Measurements from ENCODE around the gene IRX1.

IRX1 gene

GRCh38 chr5:3607541-3608181 is 12.0 kb downstream of the IRX1 start:
- no peaks in the 10 kb centered on the region for H3K4me1 ChIP-seq (ENCODE audit: low read depth, poor library complexity, severe bottlenecking)

GRCh38 chr5:3609120-3609681 is 13.6 kb downstream of the IRX1 start:
- Histone ChIP-seq H3K27me3 (ENCODE audit: insufficient read depth, low read depth) (no peaks in the 10 kb centered on the region), H3K4me3 (IDR thresholded peaks at IDR 0.05; ENCODE audit: insufficient read depth, low read depth, low read length) (no peak overlapping the region), H3K4me2 (no peak overlapping the region), H4K20me1 (ENCODE audit: insufficient read depth) (no peaks in the 10 kb centered on the region), H3K36me3 (ENCODE audit: insufficient read depth) (no peaks in the 10 kb centered on the region), H2AFZ (ENCODE audit: low read depth) (no peak overlapping the region), H3K4me1 (ENCODE audit: low read depth, poor library complexity, severe bottlenecking) (no peaks in the 10 kb centered on the region), H3K9ac (no peak overlapping the region), H3K27ac (no peak overlapping the region), H3K79me2 (ENCODE audit: insufficient read depth, low read depth) (no peaks in the 10 kb centered on the region)
- TF ChIP-seq CTCF (conservative IDR thresholded peaks at IDR 0.05; ENCODE audit: low read depth, low read length) = no peak

More at GRCh38 chr5:3607541-3608181, 12.0 kb downstream of the IRX1 start:
- Histone ChIP-seq H3K27ac (no peak overlapping the region), H2AFZ (ENCODE audit: low read depth) (no peak overlapping the region), H3K79me2 (ENCODE audit: insufficient read depth, low read depth) (no peaks in the 10 kb centered on the region), H3K36me3 (ENCODE audit: insufficient read depth) (no peaks in the 10 kb centered on the region), H3K4me2 (no peak overlapping the region), H3K9ac (no peak overlapping the region), H4K20me1 (ENCODE audit: insufficient read depth) (no peaks in the 10 kb centered on the region), H3K27me3 (ENCODE audit: insufficient read depth, low read depth) (no peaks in the 10 kb centered on the region), H3K4me3 (IDR thresholded peaks at IDR 0.05; ENCODE audit: insufficient read depth, low read depth, low read length) (no peak overlapping the region)
- TF ChIP-seq CTCF (conservative IDR thresholded peaks at IDR 0.05; ENCODE audit: low read depth, low read length) = no peak

DNA sequence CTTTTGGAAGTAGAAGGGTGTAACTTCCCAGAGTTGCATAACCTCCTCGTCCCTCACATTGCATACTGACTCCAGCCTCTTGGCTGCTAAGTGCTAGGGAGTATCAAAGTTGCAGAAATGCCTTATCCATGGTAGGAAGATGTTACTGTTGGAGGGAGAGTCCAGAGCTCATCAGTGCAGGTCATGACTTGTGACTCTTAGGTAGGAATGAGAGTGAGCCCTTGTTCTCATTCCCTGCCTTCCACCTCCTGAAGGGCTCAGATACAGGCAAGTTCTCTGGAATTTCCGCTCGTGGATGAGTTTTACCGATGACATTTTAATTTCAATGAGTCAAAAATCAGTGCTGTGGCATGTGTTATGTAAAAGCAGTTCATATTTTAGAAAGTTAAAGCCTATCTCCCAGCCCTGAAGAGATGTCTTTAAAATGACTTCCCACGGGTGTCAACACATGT is 17.0 kb downstream of the IRX1 start:
- no peak overlapping the region for H3K4me2 ChIP-seq
- no peak for TF ChIP-seq CTCF (conservative IDR thresholded peaks at IDR 0.05; ENCODE audit: low read depth, low read length)
- no peaks in the 10 kb centered on the region for H3K4me1 ChIP-seq (ENCODE audit: low read depth, poor library complexity, severe bottlenecking)
- no peak overlapping the region for H3K9ac ChIP-seq
- H2AFZ ChIP-seq (ENCODE audit: low read depth) = no peak overlapping the region
- H3K4me3 ChIP-seq (IDR thresholded peaks at IDR 0.05; ENCODE audit: insufficient read depth, low read depth, low read length) = no peak overlapping the region
- H3K79me2 ChIP-seq (ENCODE audit: insufficient read depth, low read depth) = no peaks in the 10 kb centered on the region
- no peaks in the 10 kb centered on the region for H4K20me1 ChIP-seq (ENCODE audit: insufficient read depth)
- H3K36me3 ChIP-seq (ENCODE audit: insufficient read depth) = no peaks in the 10 kb centered on the region
- H3K27me3 ChIP-seq (ENCODE audit: insufficient read depth, low read depth) = no peaks in the 10 kb centered on the region
- H3K27ac ChIP-seq = no peak overlapping the region

GRCh38 chr5:3613726-3614125 is 18.1 kb downstream of the IRX1 start:
- no peaks in the 10 kb centered on the region for H3K4me1 ChIP-seq (ENCODE audit: low read depth, poor library complexity, severe bottlenecking)
- no peak overlapping the region for H3K27ac ChIP-seq
- no peaks in the 10 kb centered on the region for H3K79me2 ChIP-seq (ENCODE audit: insufficient read depth, low read depth)
- no peaks in the 10 kb centered on the region for H3K27me3 ChIP-seq (ENCODE audit: insufficient read depth, low read depth)
- no peak overlapping the region for H3K4me3 ChIP-seq (IDR thresholded peaks at IDR 0.05; ENCODE audit: insufficient read depth, low read depth, low read length)
- no peaks in the 10 kb centered on the region for H4K20me1 ChIP-seq (ENCODE audit: insufficient read depth)
- H3K4me2 ChIP-seq = no peak overlapping the region
- H3K36me3 ChIP-seq (ENCODE audit: insufficient read depth) = no peaks in the 10 kb centered on the region
- no peak overlapping the region for H3K9ac ChIP-seq
- TF ChIP-seq CTCF (conservative IDR thresholded peaks at IDR 0.05; ENCODE audit: low read depth, low read length) = no peak
- H2AFZ ChIP-seq (ENCODE audit: low read depth) = no peak overlapping the region

Measured in KMS-11 (cell line).